Chondrocyte (in vitro differentiated cells): ENCODE data around the gene DOK5. TPM values are rescaled to one million over a fixed set of nuclear protein-coding genes. Genes with fewer than 3 reads are reported as not detected.

Experiments used
- DNase-seq: peaks from one replicate; pipeline ENCODE4 v3.0.0; 2021; ENCODE audit warnings: mixed read lengths, low spot score
- H3K27ac Mint-ChIP-seq: one replicate; pipeline ENCODE4 v1.8.0; 2021; ENCODE audit warnings: mild to moderate bottlenecking, moderate library complexity, mixed read lengths; ENCODE audit not compliant: unreplicated experiment
- H3K27me3 Mint-ChIP-seq: 2 replicates; pipeline ENCODE4 v1.8.0; 2021; ENCODE audit warnings: low read depth, mixed read lengths
- H3K36me3 Mint-ChIP-seq: 2 replicates; pipeline ENCODE4 v1.8.0; 2021; ENCODE audit warnings: low read depth, mixed read lengths
- H3K4me1 Mint-ChIP-seq: 2 replicates; pipeline ENCODE4 v1.8.0; 2021; ENCODE audit warnings: low read depth, mild to moderate bottlenecking, mixed read lengths
- H3K4me3 Mint-ChIP-seq: one replicate; pipeline ENCODE4 v1.8.0; 2021; ENCODE audit warnings: mild to moderate bottlenecking, moderate library complexity, mixed read lengths; ENCODE audit not compliant: unreplicated experiment
- H3K9me3 Mint-ChIP-seq: 2 replicates; pipeline ENCODE4 v1.8.0; 2021; ENCODE audit warnings: low read depth, mixed read lengths
- total RNA-seq: library from RNA; stranded (reverse); gene quantifications from 3 replicates; pipeline ENCODE4 v1.2.1, GENCODE V29; 2021
- TF ChIP-seq, protein P1 (sequence below): fragments of 200-600 bp; sonication (generic); IDR thresholded peaks from 2 replicates; pipeline ENCODE4 v1.5.0; 2021; ENCODE audit warnings: antibody characterized with exemption, mild to moderate bottlenecking, moderate library complexity

The DOK5 gene
- total RNA-seq, 1 donor from 2014 or later: 8.7 TPM

DNA sequence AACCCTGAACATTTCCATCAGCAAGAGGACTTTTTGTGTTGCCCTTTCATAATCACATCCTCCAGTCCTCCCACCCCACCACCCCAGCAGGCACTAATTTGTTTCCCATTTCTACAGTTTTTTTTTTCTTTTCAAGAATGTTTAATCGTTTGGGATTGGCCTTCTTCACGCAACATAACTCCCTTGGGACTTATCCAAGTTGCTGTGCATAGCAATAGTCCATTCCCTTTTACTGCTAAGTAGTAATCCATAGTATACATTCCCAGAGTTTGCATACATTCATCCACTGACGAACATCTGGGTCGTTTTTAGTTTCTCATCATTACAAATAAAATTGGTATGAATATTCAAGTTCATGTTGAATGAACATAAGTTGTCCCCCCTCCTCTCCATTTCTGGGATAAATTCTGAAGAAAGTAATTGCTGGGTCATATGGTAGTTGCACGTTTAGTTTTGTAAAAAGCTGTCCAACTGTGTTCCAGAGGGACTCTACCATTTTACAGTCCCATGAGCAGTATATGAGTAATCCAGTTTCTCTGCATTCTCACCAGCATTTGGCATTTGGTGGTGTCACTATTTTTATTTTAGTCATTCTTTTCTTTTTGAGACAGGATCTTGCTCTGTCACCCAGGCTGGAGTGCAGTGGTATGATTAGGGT, 90.8 kb downstream of the DOK5 start:
- DNase-seq: no peak
- TF ChIP-seq, protein P1, sequence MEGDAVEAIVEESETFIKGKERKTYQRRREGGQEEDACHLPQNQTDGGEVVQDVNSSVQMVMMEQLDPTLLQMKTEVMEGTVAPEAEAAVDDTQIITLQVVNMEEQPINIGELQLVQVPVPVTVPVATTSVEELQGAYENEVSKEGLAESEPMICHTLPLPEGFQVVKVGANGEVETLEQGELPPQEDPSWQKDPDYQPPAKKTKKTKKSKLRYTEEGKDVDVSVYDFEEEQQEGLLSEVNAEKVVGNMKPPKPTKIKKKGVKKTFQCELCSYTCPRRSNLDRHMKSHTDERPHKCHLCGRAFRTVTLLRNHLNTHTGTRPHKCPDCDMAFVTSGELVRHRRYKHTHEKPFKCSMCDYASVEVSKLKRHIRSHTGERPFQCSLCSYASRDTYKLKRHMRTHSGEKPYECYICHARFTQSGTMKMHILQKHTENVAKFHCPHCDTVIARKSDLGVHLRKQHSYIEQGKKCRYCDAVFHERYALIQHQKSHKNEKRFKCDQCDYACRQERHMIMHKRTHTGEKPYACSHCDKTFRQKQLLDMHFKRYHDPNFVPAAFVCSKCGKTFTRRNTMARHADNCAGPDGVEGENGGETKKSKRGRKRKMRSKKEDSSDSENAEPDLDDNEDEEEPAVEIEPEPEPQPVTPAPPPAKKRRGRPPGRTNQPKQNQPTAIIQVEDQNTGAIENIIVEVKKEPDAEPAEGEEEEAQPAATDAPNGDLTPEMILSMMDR: no peak
- peaks cover 14% of the 10 kb centered on the region for H3K4me1 Mint-ChIP-seq
- H3K4me3 Mint-ChIP-seq: no peak overlapping the region
- H3K27ac Mint-ChIP-seq: no peak overlapping the region
- no peaks in the 10 kb centered on the region for H3K9me3 Mint-ChIP-seq
- H3K27me3 Mint-ChIP-seq: no peaks in the 10 kb centered on the region
- no peaks in the 10 kb centered on the region for H3K36me3 Mint-ChIP-seq

DNA sequence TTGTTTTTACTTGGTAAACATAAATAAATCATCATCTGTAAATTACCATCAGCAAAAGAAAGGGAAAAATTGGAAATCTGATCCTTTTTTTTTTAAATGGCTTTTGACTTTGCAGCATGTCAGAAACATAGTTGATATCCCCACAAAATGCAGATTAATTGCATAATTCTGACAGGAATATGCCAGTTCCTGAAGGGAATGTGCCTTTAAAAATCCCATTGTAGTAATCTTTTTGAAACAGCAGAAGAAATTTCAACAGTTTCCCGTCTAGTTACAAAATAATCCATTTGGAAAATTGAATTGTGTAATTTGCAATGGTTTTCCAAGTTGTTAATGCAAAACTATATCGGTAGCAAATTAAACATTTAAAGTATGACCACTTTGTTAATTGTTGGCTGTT, 95.2 kb downstream of the DOK5 start:
- DNase-seq: no peak
- TF ChIP-seq, protein P1: no peak
- Mint-ChIP-seq H3K9me3 (no peaks in the 10 kb centered on the region), H3K36me3 (no peaks in the 10 kb centered on the region), H3K27me3 (no peaks in the 10 kb centered on the region), H3K27ac (no peak overlapping the region), H3K4me1 (peaks cover 28% of the 10 kb centered on the region), H3K4me3 (no peak overlapping the region)

DNA sequence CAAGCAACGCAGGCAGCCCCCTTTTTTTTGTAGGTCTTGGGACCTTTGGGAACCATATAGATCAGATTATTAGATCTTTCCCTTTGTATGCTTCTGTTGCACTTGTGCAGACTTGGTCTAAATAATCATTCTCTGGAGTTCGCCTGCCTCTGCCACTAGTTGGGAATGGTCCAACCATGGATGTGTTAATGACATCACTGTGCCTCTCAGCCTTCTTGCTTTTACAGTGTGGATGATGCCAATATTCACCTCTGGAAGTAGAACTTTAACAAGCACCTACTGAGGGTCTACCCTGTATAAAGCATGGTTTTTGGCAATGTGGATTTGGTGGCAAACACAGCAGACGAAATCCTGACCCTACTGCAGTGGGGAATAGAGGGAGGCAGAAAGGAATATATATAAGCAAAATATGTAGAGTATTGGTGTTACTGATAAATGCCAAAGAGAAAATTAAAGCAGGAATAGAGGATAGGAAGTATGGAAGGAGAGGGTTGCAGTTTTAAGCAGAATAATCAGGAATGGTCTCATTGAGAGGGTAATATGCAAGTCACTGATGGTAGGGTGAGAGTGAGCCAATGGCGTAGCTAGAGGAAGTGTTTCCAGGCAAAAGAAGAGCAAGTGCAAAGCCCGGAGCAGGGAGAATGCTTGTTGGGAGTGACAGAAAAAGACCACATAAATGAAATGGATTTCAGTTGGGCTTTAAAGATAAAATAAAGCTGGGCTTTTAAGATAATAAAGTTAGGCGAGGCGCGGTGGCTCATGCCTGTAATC, 97.5 kb downstream of the DOK5 start:
- peaks cover 25% of the 10 kb centered on the region for H3K4me1 Mint-ChIP-seq
- no peak overlapping the region for H3K27ac Mint-ChIP-seq
- H3K4me3 Mint-ChIP-seq: no peak overlapping the region
- no peaks in the 10 kb centered on the region for H3K36me3 Mint-ChIP-seq
- H3K9me3 Mint-ChIP-seq: no peaks in the 10 kb centered on the region
- TF ChIP-seq, protein P1: no peak
- no peaks in the 10 kb centered on the region for H3K27me3 Mint-ChIP-seq
- no peak for DNase-seq

GRCh38 chr20:54573838-54574237, 98.4 kb downstream of the DOK5 start:
- no peaks in the 10 kb centered on the region for H3K9me3 Mint-ChIP-seq
- no peaks in the 10 kb centered on the region for H3K27me3 Mint-ChIP-seq
- H3K36me3 Mint-ChIP-seq: no peaks in the 10 kb centered on the region
- TF ChIP-seq, protein P1: no peak
- no peak overlapping the region for H3K27ac Mint-ChIP-seq
- DNase-seq: no peak
- H3K4me1 Mint-ChIP-seq: peaks cover 25% of the 10 kb centered on the region
- no peak overlapping the region for H3K4me3 Mint-ChIP-seq

DNA sequence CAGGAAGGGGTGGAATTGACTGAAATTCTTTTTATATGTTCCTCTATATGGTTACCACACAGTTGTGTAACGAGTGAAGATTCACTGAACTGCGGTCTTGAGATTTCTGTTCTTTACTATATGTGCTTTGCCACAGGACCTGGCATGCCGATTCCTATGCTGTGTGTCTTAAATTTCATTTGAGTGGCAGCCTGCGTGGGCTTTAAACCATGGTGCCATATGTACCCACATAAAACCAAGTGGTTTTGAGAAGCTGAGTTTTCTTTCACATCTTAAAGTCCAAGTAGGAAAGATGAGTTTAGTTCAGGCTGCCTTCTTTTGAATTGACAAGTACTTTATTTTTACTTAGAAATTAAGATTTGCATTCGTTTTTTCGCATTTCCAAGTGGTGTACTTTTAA, 101.1 kb downstream of the DOK5 start:
- TF ChIP-seq, protein P1: no peak
- no peak overlapping the region for H3K27ac Mint-ChIP-seq
- no peak overlapping the region for H3K4me3 Mint-ChIP-seq
- peaks cover 13% of the 10 kb centered on the region for H3K4me1 Mint-ChIP-seq
- H3K36me3 Mint-ChIP-seq: no peaks in the 10 kb centered on the region
- H3K9me3 Mint-ChIP-seq: peaks cover under 1% of the 10 kb centered on the region
- DNase-seq: no peak
- H3K27me3 Mint-ChIP-seq: no peaks in the 10 kb centered on the region
